Activated T-cell treated with anti-CD3 and anti-CD28 coated beads for 48 hours (primary cell): ENCODE measurements around the gene FAM53A.

ENCODE experiments used
- DNase-seq: peaks from one replicate; pipeline ENCODE4 v3.0.0-alpha.2; 2020; ENCODE audit warnings: low read depth

Gene FAM53A

DNA sequence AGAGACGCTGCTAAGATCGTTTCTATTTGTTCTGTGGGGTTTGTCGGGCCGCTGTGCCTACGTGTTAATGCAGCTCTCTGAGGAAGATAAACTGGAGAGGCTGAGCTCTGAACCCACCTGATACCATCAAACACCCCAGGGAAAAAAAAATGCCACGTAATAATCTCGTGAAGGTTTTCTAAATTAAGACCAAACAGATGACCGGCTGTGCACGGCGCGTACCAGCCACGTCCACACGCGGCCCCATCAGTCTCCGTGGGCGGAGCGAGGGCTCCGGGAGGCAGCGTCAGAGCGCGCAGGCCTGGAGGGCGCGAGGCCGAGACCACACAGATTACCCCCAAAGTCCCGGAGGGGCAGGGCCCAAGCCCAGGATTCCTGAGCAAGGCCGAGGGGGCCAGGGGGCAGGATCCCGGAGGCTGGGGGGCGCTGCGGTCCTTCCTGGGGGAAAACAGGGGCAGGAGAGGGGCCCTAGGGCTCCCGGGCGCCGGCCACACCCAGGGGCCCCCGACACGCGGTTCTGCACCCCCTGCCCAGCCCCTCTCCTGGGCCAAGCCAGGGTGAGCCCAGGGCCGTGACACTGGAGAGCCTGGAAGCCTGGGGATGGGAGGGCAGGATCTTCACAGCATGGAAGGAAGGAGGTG is 91.9 kb downstream of the FAM53A start:
- DNase-seq, result no peak

DNA sequence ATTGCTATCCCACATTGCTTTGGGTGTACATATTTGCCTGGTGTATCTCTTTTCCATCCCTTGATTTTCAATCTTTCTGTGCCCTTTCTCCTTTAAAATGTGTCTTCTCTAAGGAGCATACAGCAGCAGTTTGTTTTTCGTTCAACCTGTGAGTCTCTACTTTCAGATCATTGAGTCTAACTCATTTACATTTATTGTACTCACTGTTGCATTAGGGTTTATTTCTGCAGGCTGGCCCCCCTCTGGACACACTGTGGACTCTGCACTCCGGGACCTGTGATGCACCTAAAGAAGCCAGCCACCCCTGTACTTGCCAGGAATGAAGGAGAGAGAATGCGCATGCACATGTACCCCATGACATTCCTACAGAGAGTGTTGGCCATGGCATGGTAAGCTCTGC is 93.0 kb downstream of the FAM53A start:
- no peak for DNase-seq

DNA sequence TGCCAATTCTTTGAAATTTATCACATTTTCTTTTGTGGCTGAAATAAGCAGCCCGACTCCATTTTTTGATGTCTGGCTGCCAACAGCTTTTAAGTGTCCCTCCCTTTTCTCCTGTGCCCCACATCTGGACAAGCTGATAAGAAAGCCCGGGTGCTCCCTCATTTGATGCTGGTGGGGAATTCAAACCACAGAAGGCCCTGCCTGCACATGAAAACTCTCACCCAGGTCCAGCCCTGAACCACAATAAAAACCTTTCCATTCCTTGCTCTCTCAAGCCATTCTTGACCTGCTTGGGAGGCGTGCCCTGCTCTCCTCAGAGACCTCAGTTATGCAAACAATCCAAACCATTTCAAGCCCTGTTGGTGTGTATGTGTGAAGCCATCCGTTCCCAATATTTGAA is 93.9 kb downstream of the FAM53A start:
- DNase-seq, result no peak
